GM10266 (cell line): ENCODE results near the gene NANOS2.
A peak's percentile ranks its signal among the peaks of the same experiment; 100 is the strongest.
"Not testable (repeated sequence)": the region's sequence is repeated elsewhere in the genome, so short reads cannot be mapped to it uniquely, and the experiment has no call there.

ENCODE experiments used
- DNase-seq: peaks from one replicate; pipeline ENCODE4 v3.0.0; 2012; ENCODE audit errors: extremely low spot score
- CTCF ChIP-seq: IDR thresholded peaks from 2 replicates; pipeline ENCODE4 v1.5.1; 2012; ENCODE audit warnings: mild to moderate bottlenecking, low read depth; ENCODE audit not compliant: control insufficient read depth, insufficient read depth; ENCODE audit errors: missing control alignments

The NANOS2 gene

GRCh38 chr19:45872095-45872919, 42.3 kb downstream of the NANOS2 start:
- TF ChIP-seq CTCF, result no peak
- DNase-seq, result no peak

GRCh38 chr19:45870798-45871197, 43.8 kb downstream of the NANOS2 start:
- TF ChIP-seq CTCF, result no peak
- no peak for DNase-seq

- not testable (repeated sequence) for DNase-seq
These were observed 47.3 kb downstream of the NANOS2 start for GRCh38 chr19:45867241-45867640.

- TF ChIP-seq CTCF, result no peak
- DNase-seq, result no peak
These were observed 48.0 kb downstream of the NANOS2 start for GRCh38 chr19:45866400-45867176.

- no peak for TF ChIP-seq CTCF
- DNase-seq, result no peak
These were observed 49.2 kb downstream of the NANOS2 start for GRCh38 chr19:45865269-45865948.

GRCh38 chr19:45864629-45865082, 49.9 kb downstream of the NANOS2 start:
- no peak for DNase-seq
- no peak for TF ChIP-seq CTCF

- peak; percentile 91 for TF ChIP-seq CTCF
- peak; percentile 93 for DNase-seq
These were observed 50.5 kb downstream of the NANOS2 start, which contains the start of gene FOXA3 for GRCh38 chr19:45863840-45864628. TSS of gene FOXA3 (plus strand) at chr19:45864326. CDS start at chr19:45864457, 131 bp downstream.
